ENCODE measurements around the gene RIOX2.

The RIOX2 gene

GRCh38 chr3:97935842-97936241 lies 36.4 kb downstream of the RIOX2 start:
- no peak for TF ChIP-seq CTCF (IDR thresholded peaks at IDR 0.05; ENCODE audit: insufficient read depth, low read length, poor library complexity, severe bottlenecking)
- Histone ChIP-seq H3K4me3 (replicated peaks; ENCODE audit: low read depth, low read length) (no peak overlapping the region), H3K36me3 (ENCODE audit: control insufficient read depth, insufficient read depth, low read length) (peaks cover 2% of the 10 kb centered on the region; the same call in 1 of the 2 replicates), H3K27me3 (replicated peaks; ENCODE audit: control insufficient read depth, insufficient read depth, low read length) (no peaks in the 10 kb centered on the region)
- DNase-seq (ENCODE audit: extremely low read depth, insufficient read length) = no peak

- TF ChIP-seq CTCF (IDR thresholded peaks at IDR 0.05; ENCODE audit: insufficient read depth, low read length, poor library complexity, severe bottlenecking) = no peak
- DNase-seq (ENCODE audit: extremely low read depth, insufficient read length) = no peak
- Histone ChIP-seq H3K4me3 (replicated peaks; ENCODE audit: low read depth, low read length) (no peak overlapping the region), H3K36me3 (ENCODE audit: control insufficient read depth, insufficient read depth, low read length) (peaks cover 2% of the 10 kb centered on the region; the same call in 1 of the 2 replicates), H3K27me3 (replicated peaks; ENCODE audit: control insufficient read depth, insufficient read depth, low read length) (no peaks in the 10 kb centered on the region)
Observed at GRCh38 chr3:97934980-97935695, 37.1 kb downstream of the RIOX2 start.

GRCh38 chr3:97932387-97932801 lies 39.8 kb downstream of the RIOX2 start:
- no peaks in the 10 kb centered on the region; the same call in 1 of the 2 replicates for H3K36me3 ChIP-seq (ENCODE audit: control insufficient read depth, insufficient read depth, low read length)
- DNase-seq (ENCODE audit: extremely low read depth, insufficient read length) = no peak
- H3K27me3 ChIP-seq (replicated peaks; ENCODE audit: control insufficient read depth, insufficient read depth, low read length) = no peaks in the 10 kb centered on the region
- no peak for TF ChIP-seq CTCF (IDR thresholded peaks at IDR 0.05; ENCODE audit: insufficient read depth, low read length, poor library complexity, severe bottlenecking)
- H3K4me3 ChIP-seq (replicated peaks; ENCODE audit: low read depth, low read length) = no peak overlapping the region

- Histone ChIP-seq H3K36me3 (ENCODE audit: control insufficient read depth, insufficient read depth, low read length) (no peaks in the 10 kb centered on the region; the same call in 1 of the 2 replicates), H3K4me3 (replicated peaks; ENCODE audit: low read depth, low read length) (no peak overlapping the region), H3K27me3 (replicated peaks; ENCODE audit: control insufficient read depth, insufficient read depth, low read length) (no peaks in the 10 kb centered on the region)
- TF ChIP-seq CTCF (IDR thresholded peaks at IDR 0.05; ENCODE audit: insufficient read depth, low read length, poor library complexity, severe bottlenecking) = no peak
- no peak for DNase-seq (ENCODE audit: extremely low read depth, insufficient read length)
Observed at GRCh38 chr3:97931218-97931617, 41.0 kb downstream of the RIOX2 start.

GRCh38 chr3:97930018-97930417 lies 42.2 kb downstream of the RIOX2 start:
- H3K4me3 ChIP-seq (replicated peaks; ENCODE audit: low read depth, low read length) = no peak overlapping the region
- H3K36me3 ChIP-seq (ENCODE audit: control insufficient read depth, insufficient read depth, low read length) = no peaks in the 10 kb centered on the region; the same call in 1 of the 2 replicates
- DNase-seq (ENCODE audit: extremely low read depth, insufficient read length) = no peak
- no peak for TF ChIP-seq CTCF (IDR thresholded peaks at IDR 0.05; ENCODE audit: insufficient read depth, low read length, poor library complexity, severe bottlenecking)
- no peaks in the 10 kb centered on the region for H3K27me3 ChIP-seq (replicated peaks; ENCODE audit: control insufficient read depth, insufficient read depth, low read length)
